SU-DHL-6 (cell line): ENCODE results near the gene DCAF8L1.

Experiments used
- EZH2phosphoT487 ChIP-seq: fragments of 200-600 bp; sonication (generic), shearing (Covaris generic); conservative IDR thresholded peaks from 2 replicates; pipeline ENCODE4 v1.6.1; 2018; ENCODE audit warnings: mild to moderate bottlenecking, antibody characterized with exemption, low read length, moderate library complexity, mixed read lengths
- TF ChIP-seq, protein P1 (sequence below): fragments of 200-600 bp; sonication (generic); IDR thresholded peaks from one replicate; pipeline ENCODE4 v1.5.1; 2017; ENCODE audit warnings: antibody characterized with exemption, mild to moderate bottlenecking, low read length, moderate library complexity; ENCODE audit not compliant: insufficient read depth, poor library complexity, severe bottlenecking

DNA sequence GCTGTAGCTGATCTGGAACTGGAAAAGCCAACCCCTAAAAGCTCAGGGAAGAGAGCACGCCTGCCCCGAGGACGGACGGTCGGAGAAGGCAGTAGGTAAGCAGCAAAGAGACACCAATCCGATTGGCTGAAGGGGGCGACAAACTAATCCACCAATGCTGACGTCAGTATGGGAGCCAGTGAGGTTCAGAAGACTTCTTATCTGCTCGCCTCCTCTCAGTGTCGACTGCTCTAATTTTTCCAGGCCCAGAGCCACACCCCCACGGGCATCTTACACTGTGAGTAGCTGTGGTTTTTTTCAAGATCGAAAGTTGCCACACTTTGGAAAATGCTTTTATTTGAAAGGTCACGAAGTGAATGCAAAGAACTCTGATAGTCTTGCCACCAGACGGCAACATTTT, at the start of gene DCAF8L1:
- TF ChIP-seq, protein P1, sequence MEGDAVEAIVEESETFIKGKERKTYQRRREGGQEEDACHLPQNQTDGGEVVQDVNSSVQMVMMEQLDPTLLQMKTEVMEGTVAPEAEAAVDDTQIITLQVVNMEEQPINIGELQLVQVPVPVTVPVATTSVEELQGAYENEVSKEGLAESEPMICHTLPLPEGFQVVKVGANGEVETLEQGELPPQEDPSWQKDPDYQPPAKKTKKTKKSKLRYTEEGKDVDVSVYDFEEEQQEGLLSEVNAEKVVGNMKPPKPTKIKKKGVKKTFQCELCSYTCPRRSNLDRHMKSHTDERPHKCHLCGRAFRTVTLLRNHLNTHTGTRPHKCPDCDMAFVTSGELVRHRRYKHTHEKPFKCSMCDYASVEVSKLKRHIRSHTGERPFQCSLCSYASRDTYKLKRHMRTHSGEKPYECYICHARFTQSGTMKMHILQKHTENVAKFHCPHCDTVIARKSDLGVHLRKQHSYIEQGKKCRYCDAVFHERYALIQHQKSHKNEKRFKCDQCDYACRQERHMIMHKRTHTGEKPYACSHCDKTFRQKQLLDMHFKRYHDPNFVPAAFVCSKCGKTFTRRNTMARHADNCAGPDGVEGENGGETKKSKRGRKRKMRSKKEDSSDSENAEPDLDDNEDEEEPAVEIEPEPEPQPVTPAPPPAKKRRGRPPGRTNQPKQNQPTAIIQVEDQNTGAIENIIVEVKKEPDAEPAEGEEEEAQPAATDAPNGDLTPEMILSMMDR, result no peak
- no peak for TF ChIP-seq EZH2phosphoT487
